H1 (cell line): ENCODE measurements around the gene CASS4. TPM values are rescaled to one million over a fixed set of nuclear protein-coding genes. Genes with fewer than 3 reads are reported as not detected.
A peak's percentile ranks its signal among the peaks of the same experiment; 100 is the strongest.

Experiments
- CTCF ChIA-PET: fragments of 300-600 bp; sonication (Branson Sonifier 250); formaldehyde crosslinking; loops from one replicate; lab custom pipeline; 2021; ENCODE audit not compliant: partially characterized antibody; lab: Charles Lee
- POLR2A ChIA-PET: fragments of 300-600 bp; sonication (Branson Sonifier 250); formaldehyde crosslinking; loops from one replicate; lab custom pipeline; 2021; ENCODE audit warnings: inconsistent platforms; ENCODE audit not compliant: partially characterized antibody; lab: Charles Lee
- DNase-seq, 2 experiments: peaks; one replicate each; pipeline versions ENCODE4 v3.0.0 to v3.0.0-alpha.2; 2010 to 2022; ENCODE audit warnings: low spot score in 2 of 2, low read depth in 1 of 2, mixed read lengths in 1 of 2
- FAIRE-seq: peaks from 2 replicates; lab custom pipeline; 2011; peaks lifted over from hg19 to GRCh38; lab: Jason Lieb, UNC
- H2AFZ ChIP-seq: 2 replicates; pipeline ENCODE4 v1.8.1; 2012; ENCODE audit warnings: low read length, inconsistent platforms
- H2AK5ac ChIP-seq: 2 replicates; pipeline ENCODE4 v1.6.1; 2013; ENCODE audit warnings: low read depth, low read length
- H2BK120ac ChIP-seq: replicated peaks from 2 replicates; pipeline ENCODE3; 2013; ENCODE audit warnings: low read depth, low read length, inconsistent platforms
- H2BK12ac ChIP-seq: 2 replicates; pipeline ENCODE4 v1.6.1; 2013; ENCODE audit warnings: low read depth, low read length
- H2BK15ac ChIP-seq: 2 replicates; pipeline ENCODE4 v1.6.1; 2013; ENCODE audit warnings: low read length
- H2BK20ac ChIP-seq: 2 replicates; pipeline ENCODE4 v1.6.1; 2013; ENCODE audit warnings: low read length
- H2BK5ac ChIP-seq: 2 replicates; pipeline ENCODE4 v1.6.1; 2013; ENCODE audit warnings: low read depth, low read length
- H3K14ac ChIP-seq: 2 replicates; pipeline ENCODE4 v1.6.1; 2013; ENCODE audit warnings: inconsistent platforms; ENCODE audit not compliant: insufficient read length
- H3K18ac ChIP-seq: 2 replicates; pipeline ENCODE4 v1.6.1; 2013; ENCODE audit warnings: low read length; ENCODE audit errors: extremely low read depth
- H3K23ac ChIP-seq: 2 replicates; pipeline ENCODE4 v1.6.1; 2013; ENCODE audit warnings: inconsistent platforms; ENCODE audit not compliant: insufficient read length
- H3K23me2 ChIP-seq: 2 replicates; pipeline ENCODE4 v1.6.1; 2013; ENCODE audit warnings: low read depth, low read length
- H3K27ac ChIP-seq: 2 replicates; pipeline ENCODE4 v1.6.1; 2011; ENCODE audit warnings: low read depth, low read length, inconsistent platforms
- H3K27me3 ChIP-seq, 4 experiments: replicated peaks in 1 of 4; 1 replicate in 1 of 4; 2 replicates in 3 of 4; pipeline versions ENCODE4 v1.6.1 to v1.8.1; 2011 to 2013; ENCODE audit warnings: low read length in 3 of 4, mild to moderate bottlenecking in 3 of 4, inconsistent platforms in 2 of 4, mixed read lengths in 2 of 4, moderate library complexity in 1 of 4; ENCODE audit not compliant: control insufficient read depth in 3 of 4, insufficient read depth in 3 of 4; ENCODE audit errors: extremely low read depth in 1 of 4
- H3K36me3 ChIP-seq, 4 experiments: 2 replicates each; pipeline versions ENCODE4 v1.6.1 to v1.8.1; 2011 to 2013; ENCODE audit warnings: mild to moderate bottlenecking in 4 of 4, low read length in 3 of 4, moderate library complexity in 2 of 4, control low read depth in 1 of 4, inconsistent platforms in 1 of 4; ENCODE audit not compliant: insufficient read depth in 4 of 4, control insufficient read depth in 2 of 4
- H3K4ac ChIP-seq: replicated peaks from 2 replicates; pipeline ENCODE3; 2013; ENCODE audit warnings: low read length, low read depth, mixed read lengths, inconsistent platforms; ENCODE audit not compliant: insufficient read length
- H3K4me1 ChIP-seq, 4 experiments: replicated peaks in 1 of 4; 1 replicate in 1 of 4; 2 replicates in 3 of 4; pipeline versions ENCODE4 v1.6.1 to v1.8.1; 2011 to 2013; ENCODE audit warnings: low read length in 3 of 4, inconsistent platforms in 2 of 4, mixed read lengths in 1 of 4; ENCODE audit not compliant: insufficient read depth in 4 of 4, control insufficient read depth in 3 of 4
- H3K4me2 ChIP-seq, 2 experiments: 2 replicates each; pipeline versions ENCODE4 v1.6.1 to v1.8.1; 2011 to 2013; ENCODE audit warnings: low read depth in 2 of 2, low read length in 2 of 2, control low read depth in 1 of 2, inconsistent platforms in 1 of 2, mild to moderate bottlenecking in 1 of 2; ENCODE audit not compliant: insufficient read depth in 1 of 2
- H3K4me3 ChIP-seq, 4 experiments: fragments of 200-600, 300-600 bp in 1 of 4; sonication (generic), shearing (Covaris generic), sonication (Bioruptor Twin) in 1 of 4; 2 replicates each; pipeline versions ENCODE4 v1.5.1 to v1.8.1; 2011 to 2016; ENCODE audit warnings: low read length in 4 of 4, low read depth in 3 of 4, control low read depth in 2 of 4, inconsistent platforms in 2 of 4, mild to moderate bottlenecking in 2 of 4, mixed read lengths in 1 of 4, moderate library complexity in 1 of 4; ENCODE audit not compliant: insufficient read depth in 2 of 4; ENCODE audit errors: extremely low read depth in 1 of 4
- H3K56ac ChIP-seq: replicated peaks from 2 replicates; pipeline ENCODE3; 2013; ENCODE audit warnings: low read depth, mild to moderate bottlenecking, mixed read lengths, low read length, inconsistent platforms; ENCODE audit not compliant: insufficient read length
- H3K79me1 ChIP-seq: 2 replicates; pipeline ENCODE4 v1.6.1; 2013; ENCODE audit warnings: low read depth, low read length, control low read depth
- H3K79me2 ChIP-seq, 2 experiments: 2 replicates each; pipeline versions ENCODE4 v1.6.1 to v1.8.1; 2012 to 2013; ENCODE audit warnings: low read length in 2 of 2, mild to moderate bottlenecking in 2 of 2, inconsistent platforms in 1 of 2; ENCODE audit not compliant: insufficient read depth in 2 of 2, control insufficient read depth in 1 of 2
- H3K9ac ChIP-seq, 4 experiments: replicated peaks in 1 of 4; 1 replicate in 1 of 4; 2 replicates in 3 of 4; pipeline versions ENCODE4 v1.6.1 to v1.8.1; 2011 to 2013; ENCODE audit warnings: low read depth in 3 of 4, low read length in 3 of 4, control low read depth in 2 of 4, mild to moderate bottlenecking in 2 of 4, moderate library complexity in 2 of 4, inconsistent platforms in 1 of 4; ENCODE audit errors: extremely low read depth in 1 of 4
- H3K9me3 ChIP-seq, 2 experiments: 2 replicates each; pipeline versions ENCODE4 v1.6.1 to v1.8.1; 2012 to 2013; ENCODE audit warnings: mild to moderate bottlenecking in 2 of 2, moderate library complexity in 2 of 2, control low read depth in 1 of 2, inconsistent platforms in 1 of 2, low read depth in 1 of 2, low read length in 1 of 2, mixed read lengths in 1 of 2; ENCODE audit not compliant: insufficient read depth in 2 of 2
- H4K20me1 ChIP-seq, 2 experiments: replicated peaks in 1 of 2; 2 replicates each; pipeline versions ENCODE3 to v1.8.1; 2011 to 2013; ENCODE audit warnings: inconsistent platforms in 2 of 2, low read length in 2 of 2, mild to moderate bottlenecking in 1 of 2; ENCODE audit not compliant: insufficient read depth in 2 of 2, control insufficient read depth in 1 of 2
- H4K5ac ChIP-seq: 2 replicates; pipeline ENCODE4 v1.6.1; 2013; ENCODE audit warnings: low read length, low read depth, mixed read lengths, inconsistent platforms; ENCODE audit not compliant: insufficient read length
- H4K8ac ChIP-seq: 2 replicates; pipeline ENCODE4 v1.8.0; 2013; ENCODE audit warnings: mild to moderate bottlenecking, moderate library complexity, low read length, inconsistent platforms; ENCODE audit not compliant: insufficient read depth; ENCODE audit errors: extremely low read depth
- H4K91ac ChIP-seq: replicated peaks from 2 replicates; pipeline ENCODE3; 2013; ENCODE audit warnings: low read length, mixed read lengths, inconsistent platforms; ENCODE audit not compliant: insufficient read length
- HDAC6 ChIP-seq: IDR thresholded peaks from one replicate; pipeline ENCODE4 v1.7.1; 2012; ENCODE audit warnings: low read depth, mild to moderate bottlenecking, inconsistent platforms, low read length, moderate library complexity
- POLR2AphosphoS5 ChIP-seq: IDR thresholded peaks from 2 replicates; pipeline ENCODE4 v1.6.1; 2011; ENCODE audit warnings: low read depth, low read length
- SIX5 ChIP-seq: IDR thresholded peaks from 2 replicates; pipeline ENCODE4 v1.6.1; 2011; ENCODE audit warnings: mild to moderate bottlenecking, low read depth, low read length
- USF2 ChIP-seq: IDR thresholded peaks from 2 replicates; pipeline ENCODE4 v1.6.1; 2011; ENCODE audit warnings: low read length, improper control_type of control experiment
- YY1 ChIP-seq: IDR thresholded peaks from 2 replicates; pipeline ENCODE4 v1.6.1; 2011; ENCODE audit warnings: low read depth, mild to moderate bottlenecking, low read length
- ZNF274 ChIP-seq: IDR thresholded peaks from 2 replicates; pipeline ENCODE4 v1.7.0; 2012; ENCODE audit warnings: low read length, borderline replicate concordance; ENCODE audit errors: extremely low read depth
- WGBS, 2 experiments: shearing (Covaris generic) in 1 of 2; methylation state at CpG; one replicate each; pipeline versions ENCODE4 v1.1.6 to v1.1.7; 2013 to 2015; ENCODE audit warnings: low lambda C conversion rate in 2 of 2, mixed read lengths in 2 of 2, inconsistent platforms in 1 of 2, low coverage in 1 of 2, missing lambda C conversion rate in 1 of 2; ENCODE audit not compliant: insufficient replicate concordance in 2 of 2, insufficient coverage in 1 of 2, insufficient read length in 1 of 2; ENCODE audit errors: extremely low coverage in 1 of 2, missing lambda C conversion rate in 1 of 2; 5-methylcytosine and 5-hydroxymethylcytosine counted together
- polyA plus RNA-seq, 7 experiments: library from polyadenylated mRNA; depleted of rRNA in 3 of 7; stranded (reverse) in 5 of 7; unstranded in 2 of 7; fragments of >200 nt in 5 of 7; fragments of 200-250 nt in 2 of 7; gene quantifications; 1 replicate in 5 of 7; 2 replicates in 1 of 7; 4 replicates in 1 of 7; pipeline versions ENCODE4 v1.2.1 to v1.2.3, GENCODE V29; 2011 to 2013; ENCODE audit warnings: missing spikeins in 2 of 7, mixed read lengths in 2 of 7
- total RNA-seq: library from RNA; stranded (reverse); fragmentation: NEBNext Ultra II Directional; extraction: Animal tissue kit (Norgen Biotek cat#: 25700); gene quantifications from 2 replicates; pipeline ENCODE4 v1.2.1, GENCODE V29; 2021

Gene CASS4
- total and polyA plus RNA-seq, 2 of the 8 experiments (the other 6 are each of a cell fraction or from before 2014, with no cell fraction given) = not detected

- no peak overlapping the region for H4K91ac ChIP-seq
- no peak overlapping the region for H2BK15ac ChIP-seq
- peaks cover 3% of the 10 kb centered on the region for H3K23me2 ChIP-seq
- no peak for FAIRE-seq
- H4K5ac ChIP-seq = no peak overlapping the region
- no peak overlapping the region for H4K8ac ChIP-seq
- H2BK12ac ChIP-seq = no peak overlapping the region
- no peak overlapping the region for H3K27ac ChIP-seq
- H2AFZ ChIP-seq = no peak overlapping the region
- CTCF ChIA-PET = interaction anchor here (0.6 kb wide), 2 partner anchors 197 to 1334 kb away, joined by 3 read pairs; no protein-coding TSS in a partner anchor
- no peak overlapping the region for H3K14ac ChIP-seq
- no peak for DNase-seq
- 40% methylated on average over 10 of the region's 10 CpGs; no CpG with 5 or more reads in 1 of the 2 experiments for WGBS, 2 experiments
- peaks cover 3 to 7% (median 4%) of the 10 kb centered on the region in 4 experiments; a peak in 5 of 7 replicates for H3K4me1 ChIP-seq
- no peak overlapping the region for H2BK120ac ChIP-seq
- no peak overlapping the region for H3K56ac ChIP-seq
- no peak overlapping the region for H2AK5ac ChIP-seq
- H3K9me3 ChIP-seq = no peaks in the 10 kb centered on the region
- peak overlapping the region; percentile 66 to 91 (median 82) for H3K9ac ChIP-seq
- H3K4me2 ChIP-seq = peak overlapping the region; percentile 97
- H3K18ac ChIP-seq = no peak overlapping the region
- no peaks in the 10 kb centered on the region for H3K27me3 ChIP-seq
- H3K79me2 ChIP-seq = peaks cover 28 to 84% of the 10 kb centered on the region in 2 experiments
- POLR2A ChIA-PET = interaction anchor here (1.2 to 3.1 kb wide), 6 partner anchors 9 to 77 kb away, joined by 3 to 10 read pairs (median 7); partner anchors contain the start of genes FAM210B and RTF2
- H3K4me3 ChIP-seq = peak overlapping the region; percentile 88 to 99 (median 98)
- no peak overlapping the region for H3K23ac ChIP-seq
- H3K79me1 ChIP-seq = peaks cover 10% of the 10 kb centered on the region
- H3K4ac ChIP-seq = no peak overlapping the region
- no peak overlapping the region for H2BK20ac ChIP-seq
- H2BK5ac ChIP-seq = no peak overlapping the region
- peaks cover 4 to 10% of the 10 kb centered on the region in 2 experiments for H4K20me1 ChIP-seq
- H3K36me3 ChIP-seq = peaks cover 10 to 45% (median 35%) of the 10 kb centered on the region in 4 experiments
- TF ChIP-seq SIX5 = no peak
- TF ChIP-seq USF2 = no peak
- TF ChIP-seq YY1 = no peak
- no peak for TF ChIP-seq POLR2AphosphoS5
- no peak for TF ChIP-seq ZNF274
- no peak for TF ChIP-seq HDAC6
These were observed 21.0 kb upstream of the CASS4 start for GRCh38 chr20:56391037-56391436.
